A673 (cell line): ENCODE results near the gene CFAP97D2. TPM values are rescaled to one million over a fixed set of nuclear protein-coding genes. Genes with fewer than 3 reads are reported as not detected.

Experiments used
- BruUV-seq: library from RNA; stranded (reverse); fragments of 400-500 nt; replicated peaks from 2 replicates; lab custom pipeline; 2021; lab: Mats Ljungman, UMichigan
- CTCF ChIA-PET: fragments of 300-600 bp; sonication (Branson Sonifier 250); formaldehyde crosslinking; loops from one replicate; lab custom pipeline; 2022; ENCODE audit warnings: antibody characterized with exemption; lab: Charles Lee
- POLR2A ChIA-PET: fragments of 300-600 bp; sonication (Branson Sonifier 250); formaldehyde crosslinking; loops from one replicate; lab custom pipeline; 2022; ENCODE audit warnings: antibody characterized with exemption; ENCODE audit not compliant: low non-redundant PET; lab: Charles Lee
- DNase-seq: peaks from one replicate; pipeline ENCODE4 v3.0.0-alpha.2; 2015; ENCODE audit warnings: low spot score
- H3K27ac ChIP-seq: fragments of 200-600 bp; sonication (generic); 2 replicates; pipeline ENCODE4 v1.5.1; 2016; ENCODE audit warnings: mixed run types, low read depth, mild to moderate bottlenecking, mixed read lengths, antibody characterized with exemption, low read length; ENCODE audit not compliant: poor library complexity, severe bottlenecking
- H3K27me3 ChIP-seq: fragments of 200-600 bp; sonication (generic); replicated peaks from 2 replicates; pipeline ENCODE4 v1.6.1; 2017; ENCODE audit warnings: mixed run types, low read depth, mild to moderate bottlenecking, mixed read lengths, antibody characterized with exemption, low read length; ENCODE audit not compliant: insufficient read depth, poor library complexity
- H3K36me3 ChIP-seq: fragments of 200-600 bp; sonication (generic); 2 replicates; pipeline ENCODE4 v1.6.1; 2016; ENCODE audit warnings: mixed run types, mild to moderate bottlenecking, mixed read lengths, antibody characterized with exemption, low read length; ENCODE audit not compliant: insufficient read depth, poor library complexity, severe bottlenecking
- H3K4me1 ChIP-seq: fragments of 200-600 bp; sonication (generic); 2 replicates; pipeline ENCODE4 v1.6.1; 2017; ENCODE audit warnings: mixed run types, mild to moderate bottlenecking, mixed read lengths, antibody characterized with exemption, low read length; ENCODE audit not compliant: insufficient read depth, poor library complexity, severe bottlenecking
- H3K4me3 ChIP-seq: fragments of 200-600 bp; sonication (generic); 2 replicates; pipeline ENCODE4 v1.5.1; 2016; ENCODE audit warnings: low read depth, mixed run types, mild to moderate bottlenecking, mixed read lengths, low read length; ENCODE audit not compliant: poor library complexity, severe bottlenecking
- H3K9me3 ChIP-seq: fragments of 200-600 bp; sonication (generic); 2 replicates; pipeline ENCODE4 v1.6.1; 2016; ENCODE audit warnings: mixed run types, low read depth, mild to moderate bottlenecking, mixed read lengths, antibody characterized with exemption, low read length; ENCODE audit not compliant: poor library complexity, severe bottlenecking
- EZH2 ChIP-seq: fragments of 200-600 bp; sonication (generic); IDR thresholded peaks from 2 replicates; pipeline ENCODE4 v1.6.1; 2017; ENCODE audit warnings: borderline replicate concordance, low read depth, mild to moderate bottlenecking, mixed read lengths, antibody characterized with exemption, low read length; ENCODE audit not compliant: poor library complexity, severe bottlenecking
- intact Hi-C: fragments of 100-400 bp; cut with micrococcal nuclease; formaldehyde crosslinking; loops from one replicate; pipeline ENCODE4 v1.10.0; 2022; ENCODE audit not compliant: unreplicated experiment
- total RNA-seq: library from RNA; stranded (reverse); gene quantifications from 2 replicates; pipeline ENCODE4 v1.2.3, GENCODE V29; 2021
- TF ChIP-seq, protein P1 (sequence below): fragments of 300-800, 200-600 bp; sonication (generic); conservative IDR thresholded peaks from 2 replicates; pipeline ENCODE4 v1.5.1; 2017; ENCODE audit warnings: low read depth, mild to moderate bottlenecking, antibody characterized with exemption, low read length, moderate library complexity, mixed read lengths

Gene CFAP97D2
- total RNA-seq, 1 experiment from 2014 or later: not detected

- no peak for DNase-seq
- Histone ChIP-seq H3K4me3 (no peak overlapping the region), H3K4me1 (peaks cover 4% of the 10 kb centered on the region), H3K9me3 (no peaks in the 10 kb centered on the region), H3K27me3 (peaks cover 5% of the 10 kb centered on the region), H3K27ac (no peak overlapping the region), H3K36me3 (no peaks in the 10 kb centered on the region)
- POLR2A ChIA-PET: no interaction called here
- TF ChIP-seq EZH2: no peak
- TF ChIP-seq, protein P1, sequence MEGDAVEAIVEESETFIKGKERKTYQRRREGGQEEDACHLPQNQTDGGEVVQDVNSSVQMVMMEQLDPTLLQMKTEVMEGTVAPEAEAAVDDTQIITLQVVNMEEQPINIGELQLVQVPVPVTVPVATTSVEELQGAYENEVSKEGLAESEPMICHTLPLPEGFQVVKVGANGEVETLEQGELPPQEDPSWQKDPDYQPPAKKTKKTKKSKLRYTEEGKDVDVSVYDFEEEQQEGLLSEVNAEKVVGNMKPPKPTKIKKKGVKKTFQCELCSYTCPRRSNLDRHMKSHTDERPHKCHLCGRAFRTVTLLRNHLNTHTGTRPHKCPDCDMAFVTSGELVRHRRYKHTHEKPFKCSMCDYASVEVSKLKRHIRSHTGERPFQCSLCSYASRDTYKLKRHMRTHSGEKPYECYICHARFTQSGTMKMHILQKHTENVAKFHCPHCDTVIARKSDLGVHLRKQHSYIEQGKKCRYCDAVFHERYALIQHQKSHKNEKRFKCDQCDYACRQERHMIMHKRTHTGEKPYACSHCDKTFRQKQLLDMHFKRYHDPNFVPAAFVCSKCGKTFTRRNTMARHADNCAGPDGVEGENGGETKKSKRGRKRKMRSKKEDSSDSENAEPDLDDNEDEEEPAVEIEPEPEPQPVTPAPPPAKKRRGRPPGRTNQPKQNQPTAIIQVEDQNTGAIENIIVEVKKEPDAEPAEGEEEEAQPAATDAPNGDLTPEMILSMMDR: no peak
- CTCF ChIA-PET: interaction anchor here (1.0 kb wide), 1 partner anchor 19 kb away, joined by 3 read pairs; no protein-coding TSS in a partner anchor
- BruUV-seq: no TSS peak
- intact Hi-C loops: no loop called here
These were observed 29.1 kb downstream of the CFAP97D2 start for GRCh38 chr13:114208134-114208533.

DNA sequence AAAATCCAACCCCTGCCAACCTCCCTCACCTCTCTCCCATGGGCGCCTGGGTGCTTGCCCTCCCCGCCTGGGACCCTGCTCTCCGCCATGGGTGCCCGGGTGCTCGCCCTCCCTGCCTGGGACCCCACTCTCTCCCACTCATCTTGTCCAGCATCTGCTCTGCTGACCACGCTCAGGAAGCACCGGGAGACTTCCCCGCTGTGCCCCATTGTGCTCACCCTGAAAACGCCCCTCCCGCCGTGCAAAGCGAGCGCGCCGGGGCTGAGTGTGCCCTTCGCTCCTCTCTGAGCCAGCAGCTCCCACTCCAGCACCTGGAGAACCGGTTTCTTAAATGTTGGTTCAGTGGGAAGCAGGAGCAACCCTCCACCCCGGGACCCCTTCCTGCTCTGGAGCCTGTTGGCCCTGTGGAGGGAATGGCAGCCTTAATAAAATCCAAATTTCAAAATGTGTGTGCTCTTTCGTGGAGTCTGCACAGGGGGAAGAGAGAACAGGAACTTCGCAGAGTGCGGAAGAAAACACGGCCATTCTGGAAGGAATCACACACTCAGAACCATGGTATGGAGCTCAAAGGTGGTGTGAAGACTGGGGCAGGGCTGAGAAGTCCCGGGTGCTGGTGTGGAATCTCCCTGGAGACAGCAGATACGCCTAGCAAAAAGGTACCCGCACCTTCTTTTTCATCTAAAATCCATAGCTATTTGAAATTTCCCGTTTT is 32.5 kb downstream of the CFAP97D2 start:
- BruUV-seq: no TSS peak
- Histone ChIP-seq H3K27me3 (peaks cover 11% of the 10 kb centered on the region), H3K4me3 (no peak overlapping the region), H3K36me3 (no peaks in the 10 kb centered on the region), H3K4me1 (peaks cover 4% of the 10 kb centered on the region), H3K9me3 (no peaks in the 10 kb centered on the region), H3K27ac (no peak overlapping the region)
- TF ChIP-seq EZH2: no peak
- TF ChIP-seq, protein P1: no peak
- ChIA-PET POLR2A (no interaction called here), CTCF (no interaction called here)
- intact Hi-C loops: no loop called here
- no peak for DNase-seq

DNA sequence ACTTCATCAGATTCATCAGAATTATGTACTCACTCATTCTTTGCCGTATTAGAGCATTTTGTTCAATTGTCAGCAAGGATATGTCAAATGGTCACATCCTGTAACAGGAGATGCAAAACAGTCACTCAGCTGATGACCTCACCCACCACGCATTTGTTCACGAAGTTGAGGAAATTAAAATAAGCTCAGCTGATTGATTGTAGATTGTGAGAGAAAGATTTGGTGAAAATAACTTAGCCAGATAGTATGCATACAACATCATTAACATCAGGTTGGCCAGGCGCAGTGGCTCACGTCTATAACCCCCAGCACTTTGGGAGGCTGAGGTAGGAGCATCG is 33.1 kb downstream of the CFAP97D2 start:
- Histone ChIP-seq H3K9me3 (no peaks in the 10 kb centered on the region), H3K27me3 (peaks cover 11% of the 10 kb centered on the region), H3K27ac (no peak overlapping the region), H3K4me3 (no peak overlapping the region), H3K36me3 (no peaks in the 10 kb centered on the region), H3K4me1 (peaks cover 4% of the 10 kb centered on the region)
- BruUV-seq: no TSS peak
- no peak for TF ChIP-seq EZH2
- TF ChIP-seq, protein P1: no peak
- intact Hi-C loops: no loop called here
- ChIA-PET CTCF (no interaction called here), POLR2A (no interaction called here)
- no peak for DNase-seq
